Esophagus muscularis mucosa (tissue), 4 donors: ENCODE results near the gene ABCC5. TPM values are rescaled to one million over a fixed set of nuclear protein-coding genes. Genes with fewer than 3 reads are reported as not detected.

Experiments used
- DNase-seq: peaks from one replicate; pipeline ENCODE4 v3.0.0-alpha.2; 2017; ENCODE audit errors: extremely low spot score
- H3K27ac ChIP-seq, 4 donors: fragments of 200-600 bp; sonication (generic); replicated peaks in 1 of 4; 1 replicate in 3 of 4; 2 replicates in 1 of 4; pipeline ENCODE4 v1.5.1; 2016 to 2019; ENCODE audit warnings: mild to moderate bottlenecking in 1 of 4
- H3K27me3 ChIP-seq, 4 donors: fragments of 200-600 bp; sonication (generic); one replicate each; pipeline versions ENCODE4 v1.5.1 to v1.6.0; 2016 to 2019
- H3K36me3 ChIP-seq, 4 donors: fragments of 200-600 bp; sonication (generic); one replicate each; pipeline ENCODE4 v1.5.1; 2016 to 2019
- H3K4me1 ChIP-seq, 4 donors: fragments of 200-600 bp; sonication (generic); one replicate each; pipeline ENCODE4 v1.5.1; 2016 to 2019
- H3K4me3 ChIP-seq, 4 donors: fragments of 200-600 bp; sonication (generic); 1 replicate in 2 of 4; 2 replicates in 2 of 4; pipeline ENCODE4 v1.5.1; 2016 to 2019; ENCODE audit warnings: mild to moderate bottlenecking in 4 of 4, moderate library complexity in 1 of 4
- H3K9me3 ChIP-seq, 4 donors: fragments of 200-600 bp; sonication (generic); 1 replicate in 3 of 4; 2 replicates in 1 of 4; pipeline ENCODE4 v1.5.1; 2016 to 2019
- CTCF ChIP-seq, 3 experiments: fragments of 200-600 bp in 2 of 3; fragments of 450-650 bp in 1 of 3; sonication (generic) in 2 of 3; IDR thresholded peaks; one replicate each; pipeline ENCODE4 v1.5.1; 2017 to 2019; ENCODE audit warnings: antibody characterized with exemption in 3 of 3, mild to moderate bottlenecking in 2 of 3, moderate library complexity in 1 of 3
- EP300 ChIP-seq: sonication (generic); formaldehyde crosslinking; IDR thresholded peaks from one replicate; pipeline ENCODE4 v1.6.1; 2017; ENCODE audit warnings: antibody characterized with exemption
- POLR2A ChIP-seq: fragments of 450-650 bp; IDR thresholded peaks from one replicate; pipeline ENCODE4 v1.6.1; 2017; ENCODE audit warnings: antibody characterized with exemption, moderate library complexity, mild to moderate bottlenecking, low read depth
- POLR2AphosphoS5 ChIP-seq, 2 donors: sonication (generic); formaldehyde crosslinking; IDR thresholded peaks; one replicate each; pipeline ENCODE4 v1.6.1; 2017; ENCODE audit warnings: antibody characterized with exemption in 2 of 2
- WGBS: methylation state at CpG from one replicate; pipeline ENCODE4 v1.1.5; 2018; 5-methylcytosine and 5-hydroxymethylcytosine counted together
- intact Hi-C: fragments of 100-400 bp; cut with DNase I; formaldehyde crosslinking; loops from one replicate; pipeline ENCODE4 v1.15.1; 2023
- total RNA-seq, 4 donors: library from RNA; depleted of rRNA; stranded (reverse); fragments of >200 nt; gene quantifications; one replicate each; pipeline versions ENCODE4 v1.1.0 to v1.2.1, GENCODE V29; 2016

ABCC5 gene
- total RNA-seq, 4 donors from 2014 or later = 9.8 to 20.2 (median 17.6) TPM

GRCh38 chr3:183907176-183907575, 110.5 kb downstream of the ABCC5 start:
- TF ChIP-seq POLR2AphosphoS5 (IDR thresholded peaks at IDR 0.05) (no peak), POLR2A (no peak), CTCF (IDR thresholded peaks at IDR 0.05) (no peak), EP300 (no peak)
- Histone ChIP-seq H3K4me1 (no peaks in the 10 kb centered on the region), H3K36me3 (no peaks in the 10 kb centered on the region), H3K27ac (no peak overlapping the region), H3K4me3 (no peak overlapping the region), H3K9me3 (no peaks in the 10 kb centered on the region), H3K27me3 (peaks cover 0 to 12% (median 0%) of the 10 kb centered on the region in 4 donors)
- intact Hi-C loops = no loop called here
- no peak for DNase-seq
- 51% methylated on average over 6 of the region's 6 CpGs for WGBS

GRCh38 chr3:183906234-183906921, 111.3 kb downstream of the ABCC5 start:
- H3K27me3 ChIP-seq = peaks cover 0 to 12% (median 0%) of the 10 kb centered on the region in 4 donors
- no peak for DNase-seq
- H3K9me3 ChIP-seq = no peaks in the 10 kb centered on the region
- TF ChIP-seq CTCF (IDR thresholded peaks at IDR 0.05) (no peak), POLR2A (no peak), EP300 (no peak), POLR2AphosphoS5 (IDR thresholded peaks at IDR 0.05) (no peak)
- no peaks in the 10 kb centered on the region for H3K36me3 ChIP-seq
- whole genome bisulfite sequencing = 79% methylated on average over 8 of the region's 13 CpGs
- no peaks in the 10 kb centered on the region for H3K4me1 ChIP-seq
- intact Hi-C loops = no loop called here
- H3K4me3 ChIP-seq = no peak overlapping the region
- H3K27ac ChIP-seq = no peak overlapping the region

GRCh38 chr3:183904833-183905780, 112.6 kb downstream of the ABCC5 start:
- 77% methylated on average over 6 of the region's 14 CpGs for WGBS
- TF ChIP-seq CTCF (IDR thresholded peaks at IDR 0.05) = no peak
- TF ChIP-seq POLR2A = no peak
- no peak for TF ChIP-seq POLR2AphosphoS5 (IDR thresholded peaks at IDR 0.05)
- no peak for TF ChIP-seq EP300
- Histone ChIP-seq H3K4me1 (no peaks in the 10 kb centered on the region), H3K36me3 (no peaks in the 10 kb centered on the region), H3K9me3 (no peaks in the 10 kb centered on the region), H3K27me3 (peaks cover 0 to 11% (median 0%) of the 10 kb centered on the region in 4 donors), H3K4me3 (no peak overlapping the region), H3K27ac (no peak overlapping the region)
- intact Hi-C loops = no loop called here
- no peak for DNase-seq

- Histone ChIP-seq H3K4me3 (no peak overlapping the region), H3K27me3 (peaks cover 0 to 46% (median 0%) of the 10 kb centered on the region in 4 donors), H3K9me3 (no peaks in the 10 kb centered on the region), H3K36me3 (no peaks in the 10 kb centered on the region), H3K27ac (no peak overlapping the region), H3K4me1 (peaks cover 0 to 4% (median 4%) of the 10 kb centered on the region in 4 donors)
- intact Hi-C loops = loop anchor here (5.0 to 10.0 kb wide), 2 partner anchors 239 to 357 kb away; partner anchors contain the start of gene EIF2B5
- DNase-seq = no peak
- 73% methylated on average over 10 of the region's 11 CpGs for WGBS
- TF ChIP-seq CTCF (IDR thresholded peaks at IDR 0.05) = no peak
These were observed 119.7 kb downstream of the ABCC5 start for GRCh38 chr3:183898028-183898431.
